HEK293 (cell line): Measurements from ENCODE around the gene CDC42BPA.
A peak's percentile ranks its signal among the peaks of the same experiment; 100 is the strongest.

Experiments
- REST ChIP-seq: fragments of 450-650 bp; formaldehyde crosslinking; IDR thresholded peaks from 2 replicates; pipeline ENCODE4 v1.5.1; 2016; ENCODE audit warnings: missing biosample characterization, missing genetic modification characterization
- ZNF248 ChIP-seq: fragments of 450-650 bp; formaldehyde crosslinking; IDR thresholded peaks from 2 replicates; pipeline ENCODE4 v1.5.1; 2017; ENCODE audit warnings: missing biosample characterization, missing genetic modification characterization
- ZNF596 ChIP-seq: fragments of 450-650 bp; IDR thresholded peaks from 2 replicates; pipeline ENCODE4 v1.5.0; 2018; ENCODE audit warnings: missing biosample characterization, mild to moderate bottlenecking, missing genetic modification characterization, moderate library complexity

CDC42BPA gene

GRCh38 chr1:226940029-226940805, 378.1 kb downstream of the CDC42BPA start, which contains the start of gene COQ8A (continued):
- TF ChIP-seq ZNF248 (tag by site-specific recombination) = no peak
- 0 out of 2 replicates have a peak, but pooled peaks have one; percentile 27 for TF ChIP-seq ZNF596 (tag by site-specific recombination)
- peak; percentile 54 for TF ChIP-seq REST (tag by site-specific recombination)
